K562 (cell line): ENCODE results near the gene FAM111B.

Experiments
- ID3 ChIP-seq, 2 experiments: fragments of 250-450 bp in 1 of 2; fragments of 450-650 bp in 1 of 2; sonication (Bioruptor Pico) in 1 of 2; IDR thresholded peaks; 2 replicates each; pipeline versions ENCODE4 v1.6.1 to v1.8.0; 2016 to 2021; ENCODE audit warnings: mild to moderate bottlenecking in 2 of 2, moderate library complexity in 2 of 2, missing compliant biosample characterization in 1 of 2, missing genetic modification characterization in 1 of 2
- ZNF121 ChIP-seq: sonication (generic); formaldehyde crosslinking; conservative IDR thresholded peaks from 2 replicates; pipeline ENCODE4 v1.8.0; 2022; ENCODE audit warnings: missing genetic modification reagents
- ZNF253 ChIP-seq: fragments of 250-450 bp; sonication (Bioruptor Pico); conservative IDR thresholded peaks from 2 replicates; pipeline ENCODE4 v1.6.1; 2021; ENCODE audit warnings: mild to moderate bottlenecking
- ZNF274 ChIP-seq: IDR thresholded peaks from 2 replicates; pipeline ENCODE4 v1.6.1; 2011; ENCODE audit warnings: low read depth, mild to moderate bottlenecking, low read length, moderate library complexity, borderline replicate concordance

GRCh38 chr11:59172345-59173079, 65.5 kb downstream of the FAM111B start:
- TF ChIP-seq ZNF253 (CRISPR knock-in tag) (no peak), ZNF121 (CRISPR knock-in tag) (no peak), ID3 (CRISPR knock-in tag; IDR thresholded peaks at IDR 0.05) (no peak), ID3 (tag; IDR thresholded peaks at IDR 0.05) (no peak), ZNF274 (no peak)
